GM19395 (cell line): ENCODE results near the gene TMEM87B.

Source experiments
- ATAC-seq: cut with Tn5 transposase; IDR thresholded peaks from one replicate; pipeline ENCODE4 v1.9.1; 2021; ENCODE audit warnings: mild to moderate bottlenecking, moderate library complexity; ENCODE audit not compliant: unreplicated experiment

TMEM87B gene

GRCh38 chr2:112149194-112149593, 94.1 kb downstream of the TMEM87B start:
- ATAC-seq, result no peak

DNA sequence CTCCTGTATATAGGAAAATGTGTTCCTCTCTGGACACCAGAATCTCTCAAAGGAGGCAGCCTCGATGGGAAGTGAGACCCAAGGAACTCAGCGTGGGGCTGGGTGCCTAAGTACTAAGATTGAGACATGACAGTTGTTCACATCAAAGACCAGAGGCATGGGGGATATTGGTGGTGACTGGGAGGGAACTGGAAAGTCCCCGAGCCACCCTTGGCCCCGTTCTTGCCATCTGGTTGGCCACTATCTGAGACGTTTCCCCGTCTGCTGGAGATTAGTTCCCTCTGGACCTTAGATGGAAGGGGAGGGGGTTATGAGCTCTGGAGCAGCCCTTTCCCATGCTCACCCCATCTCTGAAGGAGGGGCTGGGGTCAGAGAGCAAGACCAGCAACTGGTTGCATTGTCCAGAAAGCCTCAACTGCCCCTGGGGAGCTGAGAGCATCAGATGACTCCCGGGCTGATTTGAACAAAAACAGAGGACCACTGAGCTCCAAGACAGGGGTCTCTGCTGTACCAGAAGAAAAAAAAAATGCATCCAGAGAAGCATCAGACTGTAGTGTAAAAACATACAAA, 94.9 kb downstream of the TMEM87B start:
- no peak for ATAC-seq

DNA sequence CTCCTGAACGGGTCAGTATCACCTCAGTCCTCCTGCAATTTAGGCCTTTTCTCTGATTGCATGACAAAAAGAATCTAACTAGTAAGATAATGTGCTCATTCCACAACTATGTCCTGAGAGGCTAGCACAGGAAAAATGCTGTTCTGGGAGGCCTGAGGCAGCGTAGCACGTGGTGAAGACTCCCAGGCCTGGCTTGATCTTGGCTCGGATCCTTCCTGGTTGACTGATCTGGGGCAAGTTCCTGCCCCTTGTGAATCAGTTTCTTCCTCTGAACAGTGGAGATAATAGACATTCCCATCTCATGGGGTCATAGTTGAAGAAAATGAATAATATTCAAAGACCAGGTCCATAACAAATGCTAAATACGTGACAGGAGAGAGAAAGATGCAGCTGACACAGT, 95.4 kb downstream of the TMEM87B start:
- ATAC-seq, result no peak

- ATAC-seq, result no peak
Measured at GRCh38 chr2:112150851-112151250, 95.8 kb downstream of the TMEM87B start.

- no peak for ATAC-seq
Measured at GRCh38 chr2:112151271-112151670, 96.2 kb downstream of the TMEM87B start.

- ATAC-seq, result no peak
Measured at GRCh38 chr2:112151701-112152440, 96.8 kb downstream of the TMEM87B start.

GRCh38 chr2:112152476-112153178, 97.6 kb downstream of the TMEM87B start:
- ATAC-seq, result no peak

- ATAC-seq, result no peak
Measured at GRCh38 chr2:112153179-112153490, 98.1 kb downstream of the TMEM87B start.

DNA sequence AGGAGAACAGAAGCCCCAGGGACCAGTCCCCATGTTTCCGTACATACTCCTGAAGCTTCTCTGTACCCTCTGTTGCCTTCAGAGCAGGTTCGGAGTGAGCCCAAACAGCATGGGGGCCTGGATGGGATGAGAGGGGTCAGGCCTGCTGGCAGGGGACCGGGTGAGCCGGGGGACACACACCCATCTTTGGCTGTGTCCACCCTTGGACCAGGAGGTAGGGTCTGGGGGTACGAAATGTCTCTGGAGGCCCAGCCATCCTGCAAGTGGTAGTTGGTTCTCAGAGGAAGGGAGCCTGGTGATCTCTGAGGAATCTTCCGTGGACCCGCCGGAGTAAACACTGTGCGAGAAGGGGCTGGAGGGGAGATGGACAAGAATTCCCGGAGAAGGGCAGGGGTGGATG, 98.4 kb downstream of the TMEM87B start:
- ATAC-seq, result no peak

GRCh38 chr2:112154246-112155117, 99.4 kb downstream of the TMEM87B start:
- ATAC-seq, result no peak

DNA sequence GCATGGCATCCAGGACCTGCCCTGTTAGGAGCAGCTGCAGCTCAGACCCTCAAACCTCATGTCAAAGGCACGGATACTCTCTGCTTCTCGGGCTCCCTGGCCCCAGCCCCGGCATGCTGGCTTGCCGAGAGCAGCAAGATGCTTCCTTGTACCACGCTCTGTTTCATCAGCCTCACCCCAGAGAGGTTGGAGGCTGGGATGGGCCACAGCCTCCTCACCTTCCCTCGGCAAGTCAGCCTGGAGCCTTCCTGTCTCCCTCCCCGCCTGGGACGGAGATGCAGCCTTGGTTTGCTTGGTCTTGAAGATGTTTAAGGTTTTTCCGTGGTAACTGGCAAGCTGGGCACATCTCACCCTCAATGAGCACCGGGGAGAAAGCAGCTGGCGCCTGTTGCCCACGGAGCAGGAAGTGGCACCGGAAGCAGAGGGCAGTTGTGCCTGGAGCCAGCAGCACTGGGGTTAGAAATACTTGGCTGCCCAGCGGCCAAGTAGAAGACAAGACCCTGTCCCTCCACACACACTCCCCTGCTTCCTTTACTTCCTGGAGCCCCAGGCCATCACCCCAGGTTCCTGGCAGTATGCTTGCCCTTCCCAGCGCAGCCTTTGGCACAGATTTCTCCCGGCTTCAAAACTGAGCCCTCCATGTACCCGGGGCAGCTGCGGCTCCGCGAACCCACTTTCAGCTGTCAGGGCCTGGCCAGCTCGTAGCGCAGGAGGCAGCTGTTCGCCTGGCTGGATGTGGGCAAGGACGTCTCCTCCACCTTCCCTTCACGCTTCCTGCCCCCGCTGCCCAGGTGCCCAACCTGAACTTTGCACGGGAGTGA, 100.5 kb downstream of the TMEM87B start:
- no peak for ATAC-seq

GRCh38 chr2:112156152-112156986, 101.3 kb downstream of the TMEM87B start:
- no peak for ATAC-seq

DNA sequence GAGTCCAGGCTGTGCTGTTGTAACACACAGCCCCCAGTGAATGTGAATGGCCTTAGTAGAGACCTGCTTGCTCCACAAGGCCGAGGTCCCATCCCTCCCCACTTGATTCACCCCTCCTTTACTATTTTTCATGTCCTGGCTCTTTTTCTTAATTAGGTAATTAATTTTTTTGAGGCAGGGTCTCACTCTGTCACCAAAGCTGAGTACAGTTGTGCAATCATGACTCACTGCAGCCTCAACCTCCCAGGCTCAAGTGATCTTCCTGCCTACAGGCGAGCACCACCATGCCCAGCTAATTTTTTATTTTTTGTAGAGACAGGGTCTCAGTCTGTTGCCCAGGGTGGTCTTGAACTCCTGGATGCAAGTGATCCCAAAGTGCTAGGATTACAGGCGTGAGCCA, 102.4 kb downstream of the TMEM87B start:
- no peak for ATAC-seq

DNA sequence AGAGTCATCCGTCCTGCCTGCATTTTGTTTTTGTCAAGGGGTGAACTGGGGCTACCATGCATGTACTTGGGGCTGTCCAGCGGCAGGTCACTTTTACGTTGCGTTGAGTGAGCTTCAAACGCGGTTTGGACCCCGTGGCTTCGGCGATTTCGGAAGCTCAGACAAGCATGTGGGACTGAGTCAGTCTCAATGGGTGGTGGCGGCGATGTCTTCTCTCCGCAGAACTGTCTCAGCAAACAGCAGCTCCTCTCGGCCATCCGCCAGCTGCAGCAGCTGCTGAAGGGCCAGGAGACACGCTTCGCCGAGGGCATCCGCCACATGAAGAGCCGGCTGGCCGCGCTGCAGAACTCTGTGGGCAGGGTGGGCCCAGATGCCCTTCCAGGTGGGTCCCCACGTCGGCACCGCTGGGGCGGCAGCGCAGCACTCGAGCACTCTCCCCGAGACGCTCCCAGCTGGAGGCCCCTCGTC, 104.4 kb downstream of the TMEM87B start:
- ATAC-seq, result no peak

- ATAC-seq, result no peak
Measured at GRCh38 chr2:112160283-112161250, 105.5 kb downstream of the TMEM87B start.

GRCh38 chr2:112161431-112162145, 106.5 kb downstream of the TMEM87B start:
- ATAC-seq, result no peak

DNA sequence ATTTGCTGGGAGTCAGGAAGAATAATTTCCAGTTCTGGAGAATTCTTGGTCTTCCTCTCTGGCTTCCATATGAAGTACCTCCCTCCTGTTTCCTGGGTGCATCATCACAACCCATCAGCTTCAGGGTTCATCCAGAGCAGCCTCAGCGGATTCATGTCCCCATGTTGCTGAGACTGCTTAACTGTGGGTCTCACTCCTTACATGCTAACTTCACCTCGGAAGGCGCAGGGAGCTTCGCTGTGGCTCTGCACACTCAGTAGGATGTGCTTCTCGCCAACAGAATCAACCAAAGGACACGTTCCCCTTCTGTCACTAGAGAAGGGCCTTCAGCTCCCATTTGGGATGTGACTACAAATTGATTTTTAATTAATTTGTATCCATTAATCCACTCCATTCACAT, 107.3 kb downstream of the TMEM87B start:
- no peak for ATAC-seq

GRCh38 chr2:112162956-112163355, 107.9 kb downstream of the TMEM87B start:
- ATAC-seq, result no peak
